Endodermal cell (in vitro differentiated cells): ENCODE measurements around the gene CAPS2. TPM values are rescaled to one million over a fixed set of nuclear protein-coding genes. Genes with fewer than 3 reads are reported as not detected.

Source experiments
- DNase-seq: peaks from one replicate; pipeline ENCODE4 v3.0.0-alpha.2; 2017
- H3K27ac ChIP-seq: 2 replicates; pipeline ENCODE4 v1.5.1; 2013; ENCODE audit warnings: mild to moderate bottlenecking, low read depth, low read length, moderate library complexity
- H3K27me3 ChIP-seq: 2 replicates; pipeline ENCODE4 v1.6.1; 2013; ENCODE audit warnings: mild to moderate bottlenecking, low read length, moderate library complexity; ENCODE audit not compliant: insufficient read depth, control insufficient read depth, poor library complexity, severe bottlenecking
- H3K36me3 ChIP-seq: 2 replicates; pipeline ENCODE4 v1.7.0; 2013; ENCODE audit warnings: mild to moderate bottlenecking, low read length, moderate library complexity; ENCODE audit not compliant: control insufficient read depth, insufficient read depth
- H3K4me1 ChIP-seq: one replicate; pipeline ENCODE4 v1.7.0; 2013; ENCODE audit warnings: low read length; ENCODE audit not compliant: control insufficient read depth, insufficient read depth
- H3K4me3 ChIP-seq: 2 replicates; pipeline ENCODE4 v1.5.1; 2013; ENCODE audit warnings: mild to moderate bottlenecking, low read length, moderate library complexity
- H3K9ac ChIP-seq: 2 replicates; pipeline ENCODE4 v1.6.1; 2013; ENCODE audit warnings: mild to moderate bottlenecking, low read length, moderate library complexity; ENCODE audit not compliant: poor library complexity, severe bottlenecking; ENCODE audit errors: extremely low read depth
- H3K9me3 ChIP-seq: 2 replicates; pipeline ENCODE4 v1.6.1; 2013; ENCODE audit warnings: mild to moderate bottlenecking, low read length, moderate library complexity; ENCODE audit not compliant: control insufficient read depth
- H3K27ac Mint-ChIP-seq: 2 replicates; pipeline ENCODE4 v1.8.0; 2020; ENCODE audit warnings: mixed read lengths
- H3K27me3 Mint-ChIP-seq: 2 replicates; pipeline ENCODE4 v1.8.0; 2021; ENCODE audit warnings: mild to moderate bottlenecking, mixed read lengths; ENCODE audit not compliant: insufficient read depth
- H3K36me3 Mint-ChIP-seq: 2 replicates; pipeline ENCODE4 v1.8.0; 2020; ENCODE audit warnings: low read depth, mixed read lengths
- H3K4me1 Mint-ChIP-seq: 2 replicates; pipeline ENCODE4 v1.8.0; 2020; ENCODE audit warnings: mixed read lengths
- H3K4me3 Mint-ChIP-seq: 2 replicates; pipeline ENCODE4 v1.8.0; 2020; ENCODE audit warnings: mild to moderate bottlenecking, moderate library complexity, mixed read lengths
- H3K9me3 Mint-ChIP-seq: 2 replicates; pipeline ENCODE4 v1.8.0; 2020; ENCODE audit warnings: mild to moderate bottlenecking, mixed read lengths
- WGBS, 2 experiments: methylation state at CpG; one replicate each; pipeline versions ENCODE4 v1.1.5 to v1.1.7; 2013; ENCODE audit warnings: missing lambda C conversion rate in 2 of 2, mixed read lengths in 1 of 2; ENCODE audit not compliant: insufficient coverage in 1 of 2, insufficient read length in 1 of 2; 5-methylcytosine and 5-hydroxymethylcytosine counted together
- total RNA-seq, 2 donors: library from RNA; stranded (reverse); fragmentation: NEBNext Ultra II Directional in 1 of 2; extraction: Animal tissue kit (Norgen Biotek cat#: 25700) in 1 of 2; gene quantifications; 2 replicates in 1 of 2; 3 replicates in 1 of 2; pipeline ENCODE4 v1.2.1, GENCODE V29; 2021
- TF ChIP-seq, protein P1 (sequence below): fragments of 200-600 bp; sonication (generic); conservative IDR thresholded peaks from 2 replicates; pipeline ENCODE4 v1.5.0; 2021; ENCODE audit warnings: antibody characterized with exemption, mild to moderate bottlenecking

The CAPS2 gene
- total RNA-seq, 2 donors from 2014 or later = 3.9 to 5.5 TPM

DNA sequence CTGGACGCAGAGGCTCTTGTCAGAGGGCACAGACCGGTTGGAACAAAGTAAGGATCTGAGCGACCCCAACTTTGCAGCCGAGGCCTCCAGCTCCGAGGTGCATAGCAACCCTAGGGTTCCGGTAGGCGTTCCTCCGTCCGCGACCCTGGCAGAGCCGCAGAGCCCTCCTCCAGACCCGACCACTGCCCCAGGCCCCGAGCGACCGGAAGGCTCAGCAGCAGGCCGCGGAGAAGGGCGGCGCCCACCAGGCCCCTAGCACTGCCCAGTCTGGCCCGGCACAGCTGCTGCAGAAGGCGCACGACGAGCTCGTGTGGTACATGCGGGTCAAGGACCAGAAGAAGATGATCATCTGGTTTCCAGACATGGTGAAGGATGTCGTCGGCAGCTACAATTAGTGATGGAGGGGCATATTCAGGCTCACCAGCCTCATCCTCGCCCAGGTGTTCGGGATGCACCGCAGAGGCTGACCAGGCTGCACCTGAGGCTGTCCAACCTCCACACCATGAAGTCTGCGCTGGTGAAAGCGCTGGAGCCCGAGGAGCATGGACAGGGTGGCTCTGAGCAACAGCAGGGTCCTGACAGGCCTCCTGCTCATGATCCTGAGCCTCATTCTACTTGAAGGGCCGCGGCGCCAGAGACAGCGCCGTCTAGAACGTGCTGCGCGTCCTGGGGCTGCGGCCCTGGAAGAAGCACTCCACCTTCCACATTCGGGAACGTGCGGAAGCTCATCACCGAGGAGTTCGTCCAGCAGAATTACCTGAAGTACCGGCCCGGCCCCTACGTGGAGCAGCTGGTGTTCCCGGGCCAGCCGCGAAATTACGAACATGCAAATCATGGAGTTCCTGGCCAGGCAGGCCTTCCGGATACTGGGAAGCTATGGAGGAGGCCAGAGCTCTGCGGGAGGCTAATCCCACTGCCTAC lies 24.5 kb downstream of the CAPS2 start:
- WGBS, 2 experiments = 93 to 94% methylated on average over 52 to 56 of the region's 56 CpGs
- Histone ChIP-seq H3K9me3 (peaks cover 4% of the 10 kb centered on the region), H3K9ac (no peak overlapping the region), H3K27me3 (no peaks in the 10 kb centered on the region), H3K27ac (no peak overlapping the region), H3K36me3 (no peaks in the 10 kb centered on the region), H3K4me1 (no peaks in the 10 kb centered on the region), H3K4me3 (no peak overlapping the region)
- Mint-ChIP-seq H3K27me3 (no peaks in the 10 kb centered on the region), H3K36me3 (no peaks in the 10 kb centered on the region), H3K9me3 (no peaks in the 10 kb centered on the region), H3K27ac (no peak overlapping the region), H3K4me1 (peaks cover 5% of the 10 kb centered on the region), H3K4me3 (no peak overlapping the region)
- DNase-seq = peak; percentile 43
- TF ChIP-seq, protein P1, sequence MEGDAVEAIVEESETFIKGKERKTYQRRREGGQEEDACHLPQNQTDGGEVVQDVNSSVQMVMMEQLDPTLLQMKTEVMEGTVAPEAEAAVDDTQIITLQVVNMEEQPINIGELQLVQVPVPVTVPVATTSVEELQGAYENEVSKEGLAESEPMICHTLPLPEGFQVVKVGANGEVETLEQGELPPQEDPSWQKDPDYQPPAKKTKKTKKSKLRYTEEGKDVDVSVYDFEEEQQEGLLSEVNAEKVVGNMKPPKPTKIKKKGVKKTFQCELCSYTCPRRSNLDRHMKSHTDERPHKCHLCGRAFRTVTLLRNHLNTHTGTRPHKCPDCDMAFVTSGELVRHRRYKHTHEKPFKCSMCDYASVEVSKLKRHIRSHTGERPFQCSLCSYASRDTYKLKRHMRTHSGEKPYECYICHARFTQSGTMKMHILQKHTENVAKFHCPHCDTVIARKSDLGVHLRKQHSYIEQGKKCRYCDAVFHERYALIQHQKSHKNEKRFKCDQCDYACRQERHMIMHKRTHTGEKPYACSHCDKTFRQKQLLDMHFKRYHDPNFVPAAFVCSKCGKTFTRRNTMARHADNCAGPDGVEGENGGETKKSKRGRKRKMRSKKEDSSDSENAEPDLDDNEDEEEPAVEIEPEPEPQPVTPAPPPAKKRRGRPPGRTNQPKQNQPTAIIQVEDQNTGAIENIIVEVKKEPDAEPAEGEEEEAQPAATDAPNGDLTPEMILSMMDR = no peak

DNA sequence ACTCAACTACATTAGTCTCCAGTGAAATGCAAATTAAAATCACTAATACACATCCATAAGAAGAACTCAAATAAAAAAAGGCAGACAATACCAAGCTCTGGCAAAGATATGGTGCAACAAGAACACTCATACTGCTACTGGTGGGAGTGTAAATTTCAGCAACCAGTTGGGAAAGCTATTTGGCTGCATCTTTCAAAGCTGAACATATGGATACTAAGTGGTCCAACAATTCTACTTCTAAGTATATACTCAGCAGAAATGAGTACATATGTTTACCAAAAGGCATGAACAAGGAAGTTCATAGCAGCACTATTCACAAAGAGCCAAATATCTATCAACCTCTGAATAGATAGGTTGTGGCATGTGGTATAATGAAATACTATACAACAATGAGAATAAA lies 27.3 kb downstream of the CAPS2 start:
- peaks cover 4% of the 10 kb centered on the region for H3K9me3 ChIP-seq
- no peak overlapping the region for H3K4me3 Mint-ChIP-seq
- no peak overlapping the region for H3K27ac Mint-ChIP-seq
- H3K27me3 ChIP-seq = peaks cover 12% of the 10 kb centered on the region
- DNase-seq = no peak
- no peaks in the 10 kb centered on the region for H3K4me1 Mint-ChIP-seq
- no peak overlapping the region for H3K4me3 ChIP-seq
- H3K36me3 Mint-ChIP-seq = no peaks in the 10 kb centered on the region
- TF ChIP-seq, protein P1 = no peak
- no peaks in the 10 kb centered on the region for H3K4me1 ChIP-seq
- H3K9me3 Mint-ChIP-seq = no peaks in the 10 kb centered on the region
- H3K27me3 Mint-ChIP-seq = peaks cover 11% of the 10 kb centered on the region
- no peak overlapping the region for H3K9ac ChIP-seq
- H3K27ac ChIP-seq = no peak overlapping the region
- no peaks in the 10 kb centered on the region for H3K36me3 ChIP-seq

DNA sequence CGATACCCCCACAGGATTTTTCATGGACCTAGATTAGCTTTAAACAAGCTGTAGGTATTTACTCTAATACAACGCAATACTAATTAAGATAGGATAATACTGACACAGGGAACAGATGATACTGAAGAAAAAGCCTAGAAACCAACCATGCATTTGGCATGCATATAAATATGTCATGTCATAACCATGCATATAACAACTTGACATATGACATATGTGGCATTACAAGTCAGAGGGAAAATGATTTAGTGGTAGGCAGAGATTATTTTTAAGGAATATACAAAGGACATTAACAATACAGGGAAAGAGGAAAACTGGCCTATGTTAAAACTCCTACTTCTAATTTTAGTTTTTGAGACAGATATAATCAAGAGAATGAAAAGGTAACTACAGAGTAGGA lies 27.9 kb downstream of the CAPS2 start:
- Histone ChIP-seq H3K9me3 (peaks cover 4% of the 10 kb centered on the region), H3K4me3 (no peak overlapping the region), H3K9ac (no peak overlapping the region), H3K27me3 (peaks cover 17% of the 10 kb centered on the region), H3K36me3 (no peaks in the 10 kb centered on the region), H3K4me1 (no peaks in the 10 kb centered on the region), H3K27ac (no peak overlapping the region)
- Mint-ChIP-seq H3K4me3 (no peak overlapping the region), H3K36me3 (no peaks in the 10 kb centered on the region), H3K27ac (no peak overlapping the region), H3K9me3 (no peaks in the 10 kb centered on the region), H3K27me3 (peaks cover 17% of the 10 kb centered on the region), H3K4me1 (no peaks in the 10 kb centered on the region)
- TF ChIP-seq, protein P1 = no peak
- WGBS, 2 experiments = 90% methylated on average over 2 of the region's 2 CpGs; no CpG with 5 or more reads in 1 of the 2 experiments
- DNase-seq = no peak
